HG03025 (cell line): ENCODE measurements around the gene TM2D3.

Source experiments
- ATAC-seq: cut with Tn5 transposase; IDR thresholded peaks from one replicate; pipeline ENCODE4 v1.9.1; 2021; ENCODE audit warnings: mild to moderate bottlenecking, moderate library complexity; ENCODE audit not compliant: unreplicated experiment, low FRiP score

TM2D3 gene

GRCh38 chr15:101652098-101652785 is at the start of gene TM2D3:
Gene TM2D3 (minus strand): TSS chr15:101652381. CDS start chr15:101652361, 20 bp downstream.
- peak; percentile 78 for ATAC-seq

- no peak for ATAC-seq
Observed at GRCh38 chr15:101698314-101698713, 46.1 kb upstream of the TM2D3 start.

- no peak for ATAC-seq
Observed at GRCh38 chr15:101697488-101697887, 45.3 kb upstream of the TM2D3 start.

GRCh38 chr15:101696829-101697228 is 44.6 kb upstream of the TM2D3 start:
- no peak for ATAC-seq

GRCh38 chr15:101694261-101694660 is 42.1 kb upstream of the TM2D3 start:
- ATAC-seq = no peak

GRCh38 chr15:101692801-101693598 is 40.8 kb upstream of the TM2D3 start:
- no peak for ATAC-seq

- no peak for ATAC-seq
Observed at GRCh38 chr15:101689901-101690300, 37.7 kb upstream of the TM2D3 start.

GRCh38 chr15:101686718-101687117 is 34.5 kb upstream of the TM2D3 start:
- ATAC-seq = no peak

- no peak for ATAC-seq
Observed at GRCh38 chr15:101684877-101685276, 32.7 kb upstream of the TM2D3 start.

- ATAC-seq = no peak
Observed at GRCh38 chr15:101684384-101684783, 32.2 kb upstream of the TM2D3 start.

GRCh38 chr15:101679806-101680205 is 27.6 kb upstream of the TM2D3 start:
- no peak for ATAC-seq

- no peak for ATAC-seq
Observed at GRCh38 chr15:101676921-101677329, 24.7 kb upstream of the TM2D3 start.

GRCh38 chr15:101675796-101676582 is 23.8 kb upstream of the TM2D3 start:
- peak; percentile 95 for ATAC-seq

GRCh38 chr15:101675015-101675414 is 22.8 kb upstream of the TM2D3 start:
- ATAC-seq = no peak

- no peak for ATAC-seq
Observed at GRCh38 chr15:101672298-101672697, 20.1 kb upstream of the TM2D3 start.

- ATAC-seq = no peak
Observed at GRCh38 chr15:101669744-101670143, 17.6 kb upstream of the TM2D3 start.

- no peak for ATAC-seq
Observed at GRCh38 chr15:101667881-101668280, 15.7 kb upstream of the TM2D3 start.

GRCh38 chr15:101664303-101664913 is 12.2 kb upstream of the TM2D3 start:
- ATAC-seq = no peak

- ATAC-seq = no peak
Observed at GRCh38 chr15:101662203-101662602, 10.0 kb upstream of the TM2D3 start.

- ATAC-seq = no peak
Observed at GRCh38 chr15:101660005-101660404, 7.8 kb upstream of the TM2D3 start.
